HCT116 (cell line): ENCODE data around the gene LRIG1. TPM values are rescaled to one million over a fixed set of nuclear protein-coding genes. Genes with fewer than 3 reads are reported as not detected.

ENCODE experiments used
- ATAC-seq: fragments of 200-7000 bp; cut with Tn5 transposase; 2 replicates; pipeline ENCODE4 v1.9.1; 2020; ENCODE audit warnings: mild to moderate bottlenecking, moderate library complexity
- BruUV-seq: library from RNA; stranded (reverse); fragments of 400-500 nt; replicated peaks from 2 replicates; lab custom pipeline; 2021; lab: Mats Ljungman, UMichigan
- CTCF ChIA-PET: fragments of 300-600 bp; sonication (Branson Sonifier 250); formaldehyde crosslinking; loops from one replicate; lab custom pipeline; 2021; ENCODE audit warnings: antibody characterized with exemption; lab: Charles Lee
- POLR2A ChIA-PET: fragments of 300-600, 350-600 bp; sonication (Branson Sonifier 250); formaldehyde crosslinking; loops from one replicate; lab custom pipeline; 2021; ENCODE audit warnings: antibody characterized with exemption; lab: Charles Lee
- RAD21 ChIA-PET, 2 experiments: fragments of 300-600 bp; sonication (Branson Sonifier 250); formaldehyde crosslinking; loops; one replicate each; lab custom pipeline; 2023; ENCODE audit warnings: low total read pairs in 2 of 2; ENCODE audit not compliant: uncharacterized antibody in 2 of 2, unreplicated experiment in 2 of 2, low non-redundant PET in 1 of 2; lab: Charles Lee
- DNase-seq: peaks from one replicate; pipeline ENCODE4 v3.0.0-alpha.2; 2010; ENCODE audit warnings: low read depth, low spot score
- H2AFZ ChIP-seq: fragments of 200-600 bp; shearing (Covaris generic), sonication (generic); 2 replicates; pipeline ENCODE4 v1.6.1; 2017; ENCODE audit warnings: low read depth, mixed run types, mixed read lengths, antibody characterized with exemption, low read length; ENCODE audit not compliant: poor library complexity, severe bottlenecking
- H3K27ac ChIP-seq: 2 replicates; pipeline ENCODE4 v1.5.1; 2012; ENCODE audit warnings: low read depth, low read length
- H3K27me3 ChIP-seq: fragments of 200-600 bp; sonication (generic); 2 replicates; pipeline ENCODE4 v1.6.1; 2016; ENCODE audit warnings: mixed run types, low read length, mixed read lengths; ENCODE audit not compliant: insufficient read depth
- H3K36me3 ChIP-seq, 2 experiments: fragments of 200-500 bp in 1 of 2; fragments of 200-600 bp in 1 of 2; sonication (Bioruptor generic) in 1 of 2; sonication (generic) in 1 of 2; 2 replicates each; pipeline versions ENCODE4 v1.5.1 to v1.6.1; 2014 to 2016; ENCODE audit warnings: low read length in 2 of 2, inconsistent platforms in 1 of 2, mixed read lengths in 1 of 2, mixed run types in 1 of 2; ENCODE audit not compliant: insufficient read depth in 2 of 2, control insufficient read depth in 1 of 2
- H3K4me1 ChIP-seq, 2 experiments: fragments of 200-600 bp in 1 of 2; sonication (generic) in 1 of 2; 2 replicates each; pipeline versions ENCODE4 v1.5.1 to v1.6.1; 2012 to 2017; ENCODE audit warnings: low read length in 2 of 2, inconsistent platforms in 1 of 2, mild to moderate bottlenecking in 1 of 2, mixed read lengths in 1 of 2, mixed run types in 1 of 2, moderate library complexity in 1 of 2; ENCODE audit not compliant: insufficient read depth in 2 of 2, control insufficient read depth in 1 of 2
- H3K4me2 ChIP-seq: fragments of 200-600 bp; sonication (generic); 2 replicates; pipeline ENCODE4 v1.6.1; 2017; ENCODE audit warnings: mixed run types, low read length, mixed read lengths
- H3K4me3 ChIP-seq, 2 experiments: fragments of 200-600 bp in 1 of 2; sonication (generic) in 1 of 2; replicated peaks in 1 of 2; 2 replicates each; pipeline ENCODE4 v1.5.1; 2011 to 2016; ENCODE audit warnings: low read length in 2 of 2, control low read depth in 1 of 2, low read depth in 1 of 2, mild to moderate bottlenecking in 1 of 2, mixed read lengths in 1 of 2, mixed run types in 1 of 2
- H3K79me2 ChIP-seq: fragments of 200-600 bp; sonication (generic); 2 replicates; pipeline ENCODE4 v1.6.1; 2017; ENCODE audit warnings: mild to moderate bottlenecking, mixed run types, low read length, moderate library complexity, mixed read lengths; ENCODE audit not compliant: insufficient read depth
- H3K9ac ChIP-seq: fragments of 200-600 bp; sonication (generic); 2 replicates; pipeline ENCODE4 v1.6.1; 2016; ENCODE audit warnings: low read length, mixed read lengths
- H3K9me2 ChIP-seq: fragments of 200-600 bp; sonication (generic), shearing (Covaris generic); 2 replicates; pipeline ENCODE4 v1.6.1; 2017; ENCODE audit warnings: mixed run types, mild to moderate bottlenecking, moderate library complexity; ENCODE audit not compliant: insufficient read depth
- H3K9me3 ChIP-seq, 2 experiments: fragments of 200-500 bp in 1 of 2; fragments of 200-600 bp in 1 of 2; sonication (Bioruptor generic) in 1 of 2; sonication (generic) in 1 of 2; 2 replicates each; pipeline ENCODE4 v1.6.1; 2014 to 2017; ENCODE audit warnings: low read length in 2 of 2, mixed read lengths in 2 of 2, inconsistent platforms in 1 of 2, low read depth in 1 of 2, mild to moderate bottlenecking in 1 of 2, mixed run types in 1 of 2, moderate library complexity in 1 of 2; ENCODE audit not compliant: control insufficient read depth in 1 of 2, insufficient read depth in 1 of 2
- H4K20me1 ChIP-seq: fragments of 200-600 bp; sonication (generic), shearing (Covaris generic); 2 replicates; pipeline ENCODE4 v1.6.1; 2017; ENCODE audit warnings: mixed run types, mild to moderate bottlenecking, moderate library complexity; ENCODE audit not compliant: insufficient read depth
- CBX3 ChIP-seq: IDR thresholded peaks from 2 replicates; pipeline ENCODE4 v1.6.1; 2012; ENCODE audit warnings: low read depth
- CEBPB ChIP-seq: IDR thresholded peaks from 2 replicates; pipeline ENCODE4 v1.6.1; 2012; ENCODE audit warnings: low read depth
- ELF1 ChIP-seq: IDR thresholded peaks from 2 replicates; pipeline ENCODE4 v1.6.1; 2012; ENCODE audit warnings: low read depth, borderline replicate concordance
- EZH2 ChIP-seq: fragments of 200-600 bp; sonication (generic); IDR thresholded peaks from 2 replicates; pipeline ENCODE4 v1.6.1; 2017; ENCODE audit warnings: antibody characterized with exemption, mixed run types
- EZH2phosphoT487 ChIP-seq: fragments of 200-600 bp; IDR thresholded peaks from 2 replicates; pipeline ENCODE4 v1.6.1; 2018; ENCODE audit warnings: antibody characterized with exemption, borderline replicate concordance
- FOSL1 ChIP-seq: IDR thresholded peaks from 2 replicates; pipeline ENCODE4 v1.6.1; 2012; ENCODE audit warnings: low read depth
- JUND ChIP-seq: IDR thresholded peaks from 2 replicates; pipeline ENCODE4 v1.6.1; 2012
- POLR2AphosphoS5 ChIP-seq: IDR thresholded peaks from 2 replicates; pipeline ENCODE4 v1.6.1; 2011; ENCODE audit warnings: mild to moderate bottlenecking, low read depth, low read length, moderate library complexity
- REST ChIP-seq: IDR thresholded peaks from 2 replicates; pipeline ENCODE4 v1.6.1; 2012; ENCODE audit warnings: low read depth
- SIN3A ChIP-seq: IDR thresholded peaks from 2 replicates; pipeline ENCODE4 v1.6.1; 2012; ENCODE audit warnings: low read depth
- SP1 ChIP-seq: IDR thresholded peaks from 2 replicates; pipeline ENCODE4 v1.6.1; 2012; ENCODE audit warnings: low read depth
- TCF7L2 ChIP-seq: IDR thresholded peaks from 2 replicates; pipeline ENCODE4 v1.7.0; 2011; ENCODE audit warnings: borderline replicate concordance, inconsistent platforms; ENCODE audit not compliant: insufficient read depth, insufficient read length; ENCODE audit errors: extremely low read depth
- ZNF274 ChIP-seq: fragments of 200-500 bp; sonication (Bioruptor generic); IDR thresholded peaks from 2 replicates; pipeline ENCODE4 v1.6.1; 2014; ENCODE audit warnings: mild to moderate bottlenecking, low read depth, low read length, inconsistent platforms
- intact Hi-C: fragments of 100-400 bp; cut with micrococcal nuclease; formaldehyde crosslinking; loops from 2 replicates; pipeline ENCODE4 v1.10.0; 2022
- total RNA-seq: library from RNA; stranded (reverse); gene quantifications from one replicate; pipeline ENCODE4 v1.2.1, GENCODE V29; 2021; ENCODE audit not compliant: unreplicated experiment
- TF ChIP-seq, protein P1 (sequence below): IDR thresholded peaks from 2 replicates; pipeline ENCODE4 v1.6.1; 2012
- TF ChIP-seq, protein P2 (sequence below): IDR thresholded peaks from 2 replicates; pipeline ENCODE4 v1.6.1; 2011; ENCODE audit warnings: mild to moderate bottlenecking, low read length, moderate library complexity; ENCODE audit not compliant: insufficient replicate concordance; ENCODE audit errors: extremely low read depth

Gene LRIG1
- total RNA-seq, 1 experiment from 2014 or later, result 3.1 TPM

- no peak for ATAC-seq
- no peak overlapping the region for H3K4me2 ChIP-seq
- POLR2A ChIA-PET, result no interaction called here
- intact Hi-C loops, result no loop called here
- TF ChIP-seq, protein P1, sequence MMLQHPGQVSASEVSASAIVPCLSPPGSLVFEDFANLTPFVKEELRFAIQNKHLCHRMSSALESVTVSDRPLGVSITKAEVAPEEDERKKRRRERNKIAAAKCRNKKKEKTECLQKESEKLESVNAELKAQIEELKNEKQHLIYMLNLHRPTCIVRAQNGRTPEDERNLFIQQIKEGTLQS, result no peak
- TF ChIP-seq CEBPB, result no peak
- TF ChIP-seq, all 23 proteins: peak for 0
- H3K4me1 ChIP-seq, result no peaks in the 10 kb centered on the region
- H4K20me1 ChIP-seq, result no peaks in the 10 kb centered on the region
- H3K27ac ChIP-seq, result no peak overlapping the region
- H3K9ac ChIP-seq, result no peak overlapping the region
- no peaks in the 10 kb centered on the region for H3K27me3 ChIP-seq
- H3K79me2 ChIP-seq, result no peaks in the 10 kb centered on the region
- H3K9me2 ChIP-seq, result no peaks in the 10 kb centered on the region
- no peak overlapping the region for H3K4me3 ChIP-seq
- BruUV-seq, result no TSS peak
- no peaks in the 10 kb centered on the region for H3K9me3 ChIP-seq
- H3K36me3 ChIP-seq, result no peaks in the 10 kb centered on the region
- no peak overlapping the region for H2AFZ ChIP-seq
- DNase-seq, result no peak
- RAD21 ChIA-PET, result no interaction called here
- CTCF ChIA-PET, result no interaction called here
These were observed 82.3 kb downstream of the LRIG1 start for GRCh38 chr3:66418475-66418931.

DNA sequence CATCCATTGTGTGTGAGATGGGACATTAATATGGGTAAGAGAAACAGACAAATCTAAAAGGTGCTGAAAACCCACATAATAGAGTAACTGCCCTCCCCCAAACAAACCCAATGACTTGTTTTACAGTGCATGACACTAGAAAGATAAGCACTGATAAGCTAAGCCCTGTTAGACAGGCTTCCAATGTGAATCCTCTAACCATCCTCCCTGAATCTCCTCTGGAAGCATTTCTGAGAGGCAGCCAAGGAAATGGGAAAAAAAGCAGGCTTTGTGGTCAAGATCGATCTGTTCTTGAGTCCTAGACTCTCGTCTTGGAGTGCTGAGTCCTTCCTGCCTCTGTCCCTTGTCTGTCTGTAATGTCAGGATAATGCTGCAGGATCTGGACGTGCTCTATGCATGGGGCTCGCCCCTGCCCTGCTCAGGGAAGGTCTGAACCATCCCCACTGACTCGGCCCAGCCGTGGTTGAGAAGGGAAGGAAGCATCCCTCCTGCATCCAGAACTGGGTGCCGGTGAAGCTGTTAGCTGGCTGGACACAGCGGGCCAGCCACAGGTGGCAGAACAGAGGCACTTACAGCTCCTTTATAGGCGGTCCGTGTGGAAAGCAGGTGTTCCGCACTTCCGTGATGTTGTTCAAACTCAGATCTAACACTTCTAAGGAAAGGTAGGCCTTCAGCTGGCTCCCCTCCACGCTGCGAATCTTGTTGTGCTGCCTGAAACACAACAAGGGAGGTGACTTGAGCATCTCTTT is 84.1 kb downstream of the LRIG1 start:
- H3K79me2 ChIP-seq, result no peaks in the 10 kb centered on the region
- H3K27ac ChIP-seq, result no peak overlapping the region
- CTCF ChIA-PET, result no interaction called here
- DNase-seq, result no peak
- no peaks in the 10 kb centered on the region for H3K4me1 ChIP-seq
- no peak overlapping the region for H2AFZ ChIP-seq
- H3K9me2 ChIP-seq, result no peaks in the 10 kb centered on the region
- intact Hi-C loops, result no loop called here
- POLR2A ChIA-PET, result no interaction called here
- H3K4me2 ChIP-seq, result no peak overlapping the region
- no TSS peak for BruUV-seq
- H4K20me1 ChIP-seq, result no peaks in the 10 kb centered on the region
- H3K4me3 ChIP-seq, result no peak overlapping the region
- H3K36me3 ChIP-seq, result no peaks in the 10 kb centered on the region
- no peak overlapping the region for H3K9ac ChIP-seq
- ATAC-seq, result no peak
- H3K27me3 ChIP-seq, result no peaks in the 10 kb centered on the region
- no peaks in the 10 kb centered on the region for H3K9me3 ChIP-seq
- RAD21 ChIA-PET, result no interaction called here
- TF ChIP-seq ELF1 (no peak), POLR2AphosphoS5 (no peak), SP1 (no peak), CEBPB (no peak), SIN3A (no peak), ZNF274 (no peak), EZH2 (no peak), JUND (no peak), FOSL1 (no peak), TCF7L2 (no peak), CBX3 (no peak), EZH2phosphoT487 (no peak), REST (no peak)
- TF ChIP-seq, protein P2, sequence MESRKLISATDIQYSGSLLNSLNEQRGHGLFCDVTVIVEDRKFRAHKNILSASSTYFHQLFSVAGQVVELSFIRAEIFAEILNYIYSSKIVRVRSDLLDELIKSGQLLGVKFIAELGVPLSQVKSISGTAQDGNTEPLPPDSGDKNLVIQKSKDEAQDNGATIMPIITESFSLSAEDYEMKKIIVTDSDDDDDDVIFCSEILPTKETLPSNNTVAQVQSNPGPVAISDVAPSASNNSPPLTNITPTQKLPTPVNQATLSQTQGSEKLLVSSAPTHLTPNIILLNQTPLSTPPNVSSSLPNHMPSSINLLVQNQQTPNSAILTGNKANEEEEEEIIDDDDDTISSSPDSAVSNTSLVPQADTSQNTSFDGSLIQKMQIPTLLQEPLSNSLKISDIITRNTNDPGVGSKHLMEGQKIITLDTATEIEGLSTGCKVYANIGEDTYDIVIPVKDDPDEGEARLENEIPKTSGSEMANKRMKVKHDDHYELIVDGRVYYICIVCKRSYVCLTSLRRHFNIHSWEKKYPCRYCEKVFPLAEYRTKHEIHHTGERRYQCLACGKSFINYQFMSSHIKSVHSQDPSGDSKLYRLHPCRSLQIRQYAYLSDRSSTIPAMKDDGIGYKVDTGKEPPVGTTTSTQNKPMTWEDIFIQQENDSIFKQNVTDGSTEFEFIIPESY, result no peak
